HG02870 (cell line): ENCODE measurements around the gene EPN2.

Experiments
- ATAC-seq: cut with Tn5 transposase; IDR thresholded peaks from one replicate; pipeline ENCODE4 v1.9.1; 2021; ENCODE audit warnings: mild to moderate bottlenecking, moderate library complexity; ENCODE audit not compliant: unreplicated experiment

The EPN2 gene

GRCh38 chr17:19362277-19363113 is 125.3 kb downstream of the EPN2 start, which contains the start of gene B9D1:
Gene B9D1 (minus strand): TSS chr17:19362723. CDS start chr17:19362569, 154 bp downstream.
- ATAC-seq: peak; percentile 80

DNA sequence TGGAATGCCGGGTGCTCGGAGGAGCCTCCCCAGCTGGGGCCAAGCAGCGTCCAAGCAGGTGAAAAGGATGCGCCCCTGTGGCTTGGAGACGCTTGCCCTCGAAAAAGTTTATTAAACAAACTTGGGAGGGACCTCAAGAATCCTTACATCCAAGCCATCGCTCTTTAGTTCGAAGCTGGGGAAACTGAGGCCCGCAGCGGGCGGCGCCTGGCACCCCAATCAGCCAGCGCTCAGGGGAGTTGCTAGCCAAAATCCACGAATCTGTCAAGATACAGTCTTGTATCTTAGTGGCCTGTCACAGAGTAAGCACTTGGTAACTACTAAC is 125.9 kb downstream of the EPN2 start:
- ATAC-seq: no peak

- no peak for ATAC-seq
Observed at GRCh38 chr17:19363460-19364035, 126.4 kb downstream of the EPN2 start.

DNA sequence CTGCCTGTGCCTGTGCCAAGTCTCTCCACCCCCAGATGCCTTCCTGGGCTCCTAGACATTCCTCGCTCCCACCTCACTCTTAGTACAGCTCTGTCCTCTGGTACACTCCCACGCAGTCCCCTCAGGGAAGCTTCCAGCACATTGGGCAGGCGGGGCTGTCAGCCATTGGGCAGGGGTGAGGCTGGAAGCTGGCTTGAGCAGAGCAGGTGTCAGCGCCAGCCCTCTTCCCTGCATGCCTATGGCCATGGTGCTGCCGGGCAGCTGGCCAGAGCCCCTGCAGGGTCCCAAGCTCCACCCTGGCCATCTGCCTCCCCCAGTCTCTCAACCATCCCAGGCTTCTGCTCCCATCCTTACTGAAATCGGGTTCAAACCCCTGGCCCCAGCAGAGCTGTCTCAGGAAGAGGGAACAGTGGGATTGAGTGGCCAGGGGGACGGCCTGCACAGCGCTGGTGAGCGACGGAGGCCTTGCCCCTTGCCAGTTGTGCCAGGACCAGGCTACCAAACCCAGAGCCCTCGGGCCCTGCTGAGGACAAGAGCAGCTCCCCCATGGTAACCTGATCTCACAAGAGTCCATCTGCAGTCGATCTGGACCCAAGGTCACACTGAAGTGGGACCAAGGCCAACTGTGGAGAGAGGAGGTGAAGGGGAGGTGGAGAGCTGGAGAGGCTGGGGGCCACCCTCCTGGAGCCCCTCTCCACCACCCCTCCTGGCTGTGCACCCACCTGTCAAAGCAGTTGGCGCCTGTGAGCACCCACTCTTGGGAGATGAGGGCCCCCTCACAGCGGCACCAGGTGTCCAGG is 127.7 kb downstream of the EPN2 start:
- no peak for ATAC-seq

DNA sequence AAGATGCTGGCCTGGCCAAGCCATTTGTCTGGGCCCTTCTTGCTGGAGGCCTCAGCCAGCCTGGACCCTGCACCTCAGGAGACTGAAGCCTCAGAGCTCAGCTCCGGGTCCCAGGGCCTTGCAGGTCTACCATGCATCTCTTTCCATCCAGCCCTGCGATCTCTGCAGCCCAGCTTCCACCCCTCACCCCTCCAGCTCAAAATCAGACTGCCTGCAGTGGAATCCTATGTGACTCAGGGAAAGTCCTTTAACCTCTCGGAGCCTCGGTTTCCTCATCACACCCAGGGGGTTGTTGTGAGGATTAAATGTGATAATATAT is 128.3 kb downstream of the EPN2 start:
- ATAC-seq: no peak

GRCh38 chr17:19365833-19366636 is 128.9 kb downstream of the EPN2 start:
- ATAC-seq: no peak

DNA sequence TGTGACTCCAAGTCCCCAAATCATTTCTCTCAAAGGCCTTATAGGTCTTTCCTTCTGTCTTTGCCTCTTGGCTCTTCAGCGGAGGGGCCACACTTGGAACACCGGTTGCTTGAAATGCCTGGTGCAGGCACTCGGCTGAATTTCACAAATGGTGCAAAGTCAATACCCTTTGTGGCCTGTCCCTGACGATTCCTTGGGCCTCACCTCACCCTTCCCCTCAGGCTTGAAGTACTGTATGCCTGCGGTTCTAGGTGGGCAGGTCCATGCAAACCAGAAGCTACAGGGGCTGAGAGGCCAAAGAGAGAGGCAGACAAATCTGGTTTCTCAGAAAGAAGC is 129.4 kb downstream of the EPN2 start:
- ATAC-seq: no peak

GRCh38 chr17:19368229-19368628 is 131.1 kb downstream of the EPN2 start:
- no peak for ATAC-seq

DNA sequence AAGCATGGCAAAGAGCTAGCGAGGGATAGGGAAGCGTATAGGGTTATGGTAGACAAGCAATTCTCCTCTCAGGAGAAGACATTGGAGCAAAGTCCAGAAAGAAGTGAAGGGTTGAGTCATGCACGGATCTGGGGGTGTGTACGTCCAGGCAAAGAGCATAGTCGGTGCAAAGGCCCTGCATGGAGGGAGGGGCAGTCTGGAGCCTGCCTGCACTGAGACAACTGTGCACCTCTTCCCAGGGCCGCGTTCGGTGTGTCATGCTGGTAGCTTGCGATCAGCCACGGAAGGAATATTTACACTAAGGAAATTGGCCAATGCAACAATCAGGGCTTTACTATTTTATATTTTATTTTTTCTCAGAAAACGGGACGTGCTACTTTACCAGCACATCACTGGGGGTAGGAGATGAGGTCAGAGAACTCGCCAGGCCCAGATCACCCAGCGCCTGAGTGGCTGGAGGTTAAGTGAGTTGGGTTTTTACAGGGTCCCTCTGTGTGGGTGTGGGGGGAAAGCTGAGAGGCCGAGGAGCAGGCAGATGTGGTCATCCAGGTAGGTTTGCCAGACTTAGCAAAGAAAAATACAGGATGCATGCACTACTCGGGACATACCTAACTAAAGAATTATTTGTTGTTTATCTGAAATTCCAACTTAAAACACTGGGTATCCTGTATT is 132.1 kb downstream of the EPN2 start:
- no peak for ATAC-seq

GRCh38 chr17:19369846-19370492 is 132.8 kb downstream of the EPN2 start:
- ATAC-seq: no peak

DNA sequence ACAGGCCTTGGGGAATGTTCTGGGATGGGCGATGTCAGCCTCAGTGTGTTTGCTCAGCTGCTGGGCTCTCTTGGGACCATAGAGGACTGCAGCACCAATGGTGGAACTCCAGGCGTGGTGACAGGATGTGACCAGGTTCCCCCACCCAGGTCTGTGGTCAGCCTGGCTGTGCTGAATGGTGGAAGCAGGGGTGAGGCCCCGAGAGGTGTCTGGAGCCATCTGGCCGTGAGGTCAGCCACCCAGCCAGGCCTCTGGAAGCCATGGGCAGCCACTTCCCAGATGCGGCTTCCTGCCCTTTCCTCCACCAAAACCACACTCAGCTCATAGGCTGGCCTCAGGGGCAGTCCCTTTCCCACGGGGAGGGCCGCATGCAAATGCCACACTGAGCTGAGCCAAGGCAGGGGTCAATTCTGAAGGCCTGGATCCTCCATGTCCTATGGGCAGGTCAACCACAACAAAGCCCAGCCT is 133.4 kb downstream of the EPN2 start:
- ATAC-seq: no peak

DNA sequence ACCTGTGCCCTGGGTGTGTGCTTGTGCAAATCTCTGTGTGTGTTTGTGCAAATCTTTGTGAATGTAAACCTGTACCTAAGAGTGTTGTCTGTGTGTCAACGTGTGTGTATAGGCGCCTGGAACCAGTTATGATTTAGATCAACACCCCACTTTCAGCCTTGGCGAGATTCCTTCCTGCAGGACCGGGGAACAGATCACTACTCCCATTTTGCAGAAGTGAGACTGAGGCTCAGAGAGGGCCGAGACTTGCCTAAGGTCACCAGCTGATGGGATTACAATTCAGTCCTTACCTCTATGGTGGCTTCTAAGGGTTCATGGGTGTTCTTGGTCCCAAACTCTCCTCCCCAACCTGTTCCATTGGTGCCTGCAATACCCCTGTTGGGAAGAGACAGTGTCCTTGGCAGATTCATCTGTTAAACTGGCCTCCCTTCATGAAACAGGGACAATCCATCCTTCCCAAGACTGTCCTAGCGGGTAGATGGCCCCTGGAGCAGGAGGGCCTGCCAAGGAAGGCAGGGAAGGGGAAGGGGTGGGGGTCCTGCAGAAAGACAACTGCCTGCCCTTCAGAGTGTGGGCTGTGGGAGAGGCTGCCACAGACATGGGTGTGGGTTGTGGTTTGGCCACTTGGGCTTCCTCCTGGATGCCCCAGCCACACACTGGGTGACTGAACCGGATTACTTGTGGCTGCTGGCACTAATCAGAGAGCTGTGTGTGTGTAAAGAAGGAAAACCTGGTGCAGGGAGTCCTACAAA is 134.3 kb downstream of the EPN2 start:
- no peak for ATAC-seq

- ATAC-seq: no peak
Observed at GRCh38 chr17:19372011-19372370, 134.8 kb downstream of the EPN2 start.

- ATAC-seq: no peak
Observed at GRCh38 chr17:19372439-19372838, 135.3 kb downstream of the EPN2 start.

DNA sequence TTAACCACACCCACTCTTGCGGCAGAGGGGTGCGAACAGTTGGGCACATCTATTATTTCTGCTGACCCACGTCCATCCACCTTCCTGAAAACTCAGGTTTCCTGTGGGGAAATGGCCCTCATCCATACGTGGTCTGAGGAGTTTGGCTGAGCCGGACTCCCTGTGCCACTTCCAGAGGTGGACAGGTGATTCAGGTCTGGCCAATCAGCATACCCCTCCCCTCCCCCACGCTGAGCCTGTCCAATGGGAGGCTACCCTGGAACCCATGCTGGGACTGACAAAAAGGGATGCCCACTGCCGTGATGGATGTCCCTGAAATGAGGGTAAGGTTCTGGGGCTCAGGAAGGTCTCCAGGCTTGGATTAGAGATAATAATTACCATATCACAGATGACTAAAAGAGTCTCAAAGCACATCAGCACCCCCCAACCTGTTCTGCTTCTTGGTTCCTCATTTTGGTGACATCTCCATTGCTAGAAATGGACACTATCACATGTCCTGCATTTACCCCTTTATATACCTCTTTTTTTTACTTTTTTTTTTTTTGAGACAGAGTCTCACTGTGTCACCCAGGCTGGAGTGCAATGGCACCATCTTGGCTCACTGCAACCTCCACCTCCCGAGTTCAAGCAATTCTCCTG is 135.8 kb downstream of the EPN2 start:
- no peak for ATAC-seq

DNA sequence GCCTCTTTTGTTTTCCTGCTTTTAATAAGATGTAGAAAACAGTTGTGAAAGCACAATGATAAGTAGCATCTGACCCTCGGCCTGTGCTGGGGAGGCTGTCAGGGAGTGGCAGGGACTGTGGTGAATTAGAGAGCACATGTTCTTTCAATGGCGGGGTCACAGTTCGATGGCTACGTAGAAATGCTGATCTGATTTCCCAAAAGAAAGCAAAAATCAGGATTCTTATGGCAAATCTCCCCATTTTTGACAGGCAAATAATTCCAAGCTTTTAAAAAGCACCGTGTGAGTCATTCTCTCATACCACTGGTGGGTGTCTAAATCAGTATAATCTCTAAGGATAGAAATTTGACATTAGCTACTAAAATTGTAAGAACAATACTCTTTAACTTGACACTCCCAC is 137.0 kb downstream of the EPN2 start:
- no peak for ATAC-seq

DNA sequence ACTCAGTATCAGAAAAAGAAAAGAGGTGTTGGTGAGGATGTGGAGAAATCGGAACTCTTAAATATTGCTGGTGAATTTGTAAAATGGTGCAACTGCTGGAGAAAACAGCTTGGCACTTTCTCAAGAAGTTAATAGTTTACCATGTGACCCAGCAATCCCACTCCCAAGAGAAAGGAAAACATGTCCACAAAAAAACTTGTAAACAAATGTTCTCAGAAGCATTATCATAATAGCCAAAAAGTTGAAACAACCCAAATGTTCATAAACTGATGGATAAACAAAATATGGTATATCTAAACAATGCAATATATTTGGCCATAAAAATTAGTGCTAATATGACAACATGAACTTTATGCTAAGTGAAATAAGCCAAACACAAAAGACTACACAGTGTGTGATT is 138.6 kb downstream of the EPN2 start:
- no peak for ATAC-seq

GRCh38 chr17:19376811-19377210 is 139.6 kb downstream of the EPN2 start:
- no peak for ATAC-seq
